SJSA1 (cell line): ENCODE results near the gene SEC24D. TPM values are rescaled to one million over a fixed set of nuclear protein-coding genes. Genes with fewer than 3 reads are reported as not detected.
"Not testable (repeated sequence)": the region's sequence is repeated elsewhere in the genome, so short reads cannot be mapped to it uniquely, and the experiment has no call there.

Experiments used
- DNase-seq, 2 experiments: peaks; one replicate each; pipeline ENCODE4 v3.0.0-alpha.2; 2015 to 2020; ENCODE audit warnings: low spot score in 2 of 2, low read depth in 1 of 2
- H3K27ac ChIP-seq: fragments of 250-450 bp; sonication (Bioruptor Pico); 2 replicates; pipeline ENCODE4 v1.5.1; 2020; ENCODE audit warnings: mild to moderate bottlenecking, moderate library complexity
- H3K27me3 ChIP-seq: fragments of 250-450 bp; sonication (Bioruptor Pico); replicated peaks from 2 replicates; pipeline ENCODE4 v1.5.1; 2020; ENCODE audit warnings: mild to moderate bottlenecking, moderate library complexity
- H3K36me3 ChIP-seq: fragments of 250-450 bp; sonication (Bioruptor Pico); 2 replicates; pipeline ENCODE4 v1.5.1; 2020; ENCODE audit warnings: mild to moderate bottlenecking
- H3K4me1 ChIP-seq: fragments of 250-450 bp; sonication (Bioruptor Pico); replicated peaks from 2 replicates; pipeline ENCODE4 v1.6.1; 2021; ENCODE audit warnings: mild to moderate bottlenecking
- H3K4me3 ChIP-seq: fragments of 250-450 bp; sonication (Bioruptor Pico); 2 replicates; pipeline ENCODE4 v1.5.1; 2020; ENCODE audit warnings: mild to moderate bottlenecking
- H3K9me3 ChIP-seq: fragments of 250-450 bp; sonication (Bioruptor Pico); replicated peaks from 2 replicates; pipeline ENCODE4 v1.5.1; 2020; ENCODE audit warnings: mild to moderate bottlenecking
- total RNA-seq: library from RNA; depleted of rRNA; stranded (reverse); fragments of >200 nt; shearing (Covaris generic); gene quantifications from 2 replicates; pipeline ENCODE4 v1.2.3, GENCODE V29; 2014; rRNA removed

Gene SEC24D, protein sequence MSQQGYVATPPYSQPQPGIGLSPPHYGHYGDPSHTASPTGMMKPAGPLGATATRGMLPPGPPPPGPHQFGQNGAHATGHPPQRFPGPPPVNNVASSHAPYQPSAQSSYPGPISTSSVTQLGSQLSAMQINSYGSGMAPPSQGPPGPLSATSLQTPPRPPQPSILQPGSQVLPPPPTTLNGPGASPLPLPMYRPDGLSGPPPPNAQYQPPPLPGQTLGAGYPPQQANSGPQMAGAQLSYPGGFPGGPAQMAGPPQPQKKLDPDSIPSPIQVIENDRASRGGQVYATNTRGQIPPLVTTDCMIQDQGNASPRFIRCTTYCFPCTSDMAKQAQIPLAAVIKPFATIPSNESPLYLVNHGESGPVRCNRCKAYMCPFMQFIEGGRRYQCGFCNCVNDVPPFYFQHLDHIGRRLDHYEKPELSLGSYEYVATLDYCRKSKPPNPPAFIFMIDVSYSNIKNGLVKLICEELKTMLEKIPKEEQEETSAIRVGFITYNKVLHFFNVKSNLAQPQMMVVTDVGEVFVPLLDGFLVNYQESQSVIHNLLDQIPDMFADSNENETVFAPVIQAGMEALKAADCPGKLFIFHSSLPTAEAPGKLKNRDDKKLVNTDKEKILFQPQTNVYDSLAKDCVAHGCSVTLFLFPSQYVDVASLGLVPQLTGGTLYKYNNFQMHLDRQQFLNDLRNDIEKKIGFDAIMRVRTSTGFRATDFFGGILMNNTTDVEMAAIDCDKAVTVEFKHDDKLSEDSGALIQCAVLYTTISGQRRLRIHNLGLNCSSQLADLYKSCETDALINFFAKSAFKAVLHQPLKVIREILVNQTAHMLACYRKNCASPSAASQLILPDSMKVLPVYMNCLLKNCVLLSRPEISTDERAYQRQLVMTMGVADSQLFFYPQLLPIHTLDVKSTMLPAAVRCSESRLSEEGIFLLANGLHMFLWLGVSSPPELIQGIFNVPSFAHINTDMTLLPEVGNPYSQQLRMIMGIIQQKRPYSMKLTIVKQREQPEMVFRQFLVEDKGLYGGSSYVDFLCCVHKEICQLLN
- 58.2 and 79.9 TPM in 2 replicates for total RNA-seq

DNA sequence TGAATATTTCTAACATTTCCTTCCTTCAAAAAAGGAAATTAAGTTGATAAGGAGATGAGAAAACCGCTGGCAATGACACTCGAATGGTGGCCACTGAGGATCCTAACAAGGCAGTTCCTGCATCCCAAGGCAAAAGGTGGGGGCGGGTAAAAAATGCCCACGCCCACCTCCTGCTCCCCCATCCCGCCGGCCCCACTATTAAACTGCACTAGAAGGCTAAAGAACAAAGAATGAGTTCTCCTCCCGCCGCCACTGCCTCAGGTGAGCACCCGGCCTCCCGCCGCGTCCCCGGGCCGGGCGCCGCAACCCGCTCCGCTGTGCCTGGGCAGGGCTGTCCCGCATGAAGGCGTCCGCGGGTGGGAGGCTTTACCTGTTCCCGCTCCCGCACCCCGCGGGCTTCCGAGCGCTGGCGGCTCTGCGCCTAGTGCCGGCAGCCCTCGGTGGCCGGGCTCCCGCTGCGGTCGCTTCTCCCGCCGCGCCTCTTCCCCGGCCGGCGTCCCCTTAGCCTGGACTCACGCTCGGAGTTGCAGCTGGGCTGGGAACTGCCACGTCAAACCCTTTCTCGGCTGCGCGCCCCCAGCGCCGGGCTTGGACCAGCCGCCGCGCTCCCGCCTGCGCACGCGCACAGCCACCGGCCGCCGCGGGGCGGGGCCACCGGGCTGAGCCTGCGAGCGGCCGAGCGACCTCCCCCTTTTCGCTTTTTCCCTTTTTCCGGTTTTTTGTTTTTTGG is at the start of gene SEC24D:
SEC24D (minus strand) TSS at position 556 of the 730 bp plus-strand sequence. CDS start 2,430 bp downstream, outside the sequence.
- Histone ChIP-seq H3K4me1 (peaks cover 15% of the 10 kb centered on the region), H3K36me3 (peaks cover 38% of the 10 kb centered on the region), H3K9me3 (no peaks in the 10 kb centered on the region), H3K4me3 (peak within 1 kb of the TSS; percentile 98), H3K27ac (peak within 1 kb of the TSS; percentile 85), H3K27me3 (no peaks in the 10 kb centered on the region)
- peak; percentile 81 to 91 for DNase-seq

DNA sequence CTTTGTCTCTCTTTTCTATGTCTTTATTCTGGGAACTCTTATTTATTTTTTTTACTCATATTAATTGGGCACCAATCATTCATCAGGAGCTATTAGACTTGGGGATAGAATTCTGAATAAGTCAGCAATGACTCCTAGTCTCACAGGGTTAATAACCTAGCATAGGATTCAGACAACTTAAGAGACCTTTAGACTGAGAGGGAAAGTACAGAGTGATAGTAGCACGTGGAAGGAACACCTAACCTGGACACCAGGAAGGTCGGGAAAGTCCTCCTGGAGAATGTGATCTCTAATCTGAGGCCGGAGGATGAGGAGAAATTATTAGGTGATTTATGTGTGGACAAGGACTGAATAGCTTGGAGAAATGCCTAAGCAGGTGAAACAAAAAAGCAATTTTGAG is 48.8 kb upstream of the SEC24D start:
- no peak overlapping the region for H3K4me3 ChIP-seq
- DNase-seq, result no peak
- H3K4me1 ChIP-seq, result peaks cover 10% of the 10 kb centered on the region; the same call in 1 of the 2 replicates
- H3K27ac ChIP-seq, result no peak overlapping the region
- no peaks in the 10 kb centered on the region for H3K36me3 ChIP-seq
- H3K9me3 ChIP-seq, result no peaks in the 10 kb centered on the region
- no peaks in the 10 kb centered on the region for H3K27me3 ChIP-seq

DNA sequence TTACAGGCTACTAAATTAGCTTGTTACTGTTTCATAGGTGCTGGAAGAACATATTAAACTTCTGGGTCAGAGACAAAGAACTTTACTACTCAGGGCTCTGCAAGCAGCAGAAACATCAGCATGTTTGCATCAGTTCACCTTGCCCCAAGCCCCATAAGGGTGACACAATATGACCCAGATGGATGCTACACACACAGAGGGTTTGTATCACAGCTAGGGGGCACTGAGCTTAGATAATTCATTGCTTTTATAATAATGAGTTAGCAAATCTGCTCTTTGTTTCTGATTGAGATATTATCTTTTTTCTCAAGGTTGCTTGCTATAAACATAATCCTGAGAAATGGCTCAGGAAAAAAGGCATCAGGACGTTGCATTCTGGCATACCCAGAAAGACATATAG is 47.9 kb upstream of the SEC24D start:
- no peak for DNase-seq
- Histone ChIP-seq H3K36me3 (no peaks in the 10 kb centered on the region), H3K4me1 (peaks cover 6% of the 10 kb centered on the region; the same call in 1 of the 2 replicates), H3K27ac (no peak overlapping the region), H3K9me3 (no peaks in the 10 kb centered on the region), H3K27me3 (no peaks in the 10 kb centered on the region), H3K4me3 (no peak overlapping the region)

DNA sequence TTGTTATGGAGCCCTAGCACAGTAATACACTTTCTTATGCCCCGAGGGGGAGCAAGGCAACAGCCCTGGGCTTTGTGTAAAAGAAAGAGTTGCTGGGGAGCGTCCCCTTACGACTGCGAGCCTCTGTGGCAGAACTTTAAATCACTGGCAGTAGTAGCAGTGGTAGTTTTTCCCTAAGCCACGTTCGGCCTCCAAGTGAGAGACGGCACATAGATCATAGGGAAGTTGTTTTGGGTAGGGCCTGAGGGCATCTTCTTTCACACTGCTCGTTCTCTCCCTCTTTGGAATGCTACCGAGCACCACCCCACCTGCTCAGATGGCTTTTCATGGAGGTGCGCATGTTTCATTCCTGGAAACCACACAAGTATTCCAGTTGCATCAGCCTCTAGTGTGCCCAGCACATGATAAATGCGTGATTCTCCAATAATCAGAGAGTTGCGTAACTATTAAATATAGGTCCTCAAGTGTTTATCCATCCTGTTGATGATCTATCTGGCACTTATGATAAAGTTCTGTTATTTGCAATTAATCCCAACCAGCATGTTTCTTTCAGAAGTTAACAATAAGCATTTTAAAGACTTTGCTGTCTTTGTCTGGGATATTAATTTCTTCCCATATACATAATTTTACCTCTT is 45.7 kb upstream of the SEC24D start:
- no peak overlapping the region for H3K27ac ChIP-seq
- no peaks in the 10 kb centered on the region for H3K4me1 ChIP-seq
- H3K36me3 ChIP-seq, result no peaks in the 10 kb centered on the region
- H3K27me3 ChIP-seq, result no peaks in the 10 kb centered on the region
- H3K9me3 ChIP-seq, result no peaks in the 10 kb centered on the region
- DNase-seq, result no peak
- no peak overlapping the region for H3K4me3 ChIP-seq

DNA sequence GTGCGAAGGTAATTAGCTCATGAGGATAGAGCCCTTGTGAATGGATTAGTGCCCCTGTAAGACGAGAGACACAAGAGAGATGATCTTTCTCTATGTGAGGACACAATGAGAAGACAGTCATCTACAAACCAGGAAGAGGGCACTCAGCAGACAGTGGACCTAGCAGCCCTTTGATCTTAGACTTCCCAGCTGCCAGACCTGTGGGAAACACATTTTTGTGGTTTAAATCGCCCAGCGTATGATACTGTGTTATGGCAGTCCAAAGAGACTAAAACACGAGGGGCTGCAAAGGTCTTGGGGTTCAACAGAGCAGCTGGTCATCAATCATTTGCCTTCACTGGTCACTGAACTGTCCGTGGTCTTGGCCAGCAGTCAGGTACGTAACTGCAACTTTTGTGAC is 43.5 kb upstream of the SEC24D start:
- H3K9me3 ChIP-seq, result no peaks in the 10 kb centered on the region
- DNase-seq, result no peak

DNA sequence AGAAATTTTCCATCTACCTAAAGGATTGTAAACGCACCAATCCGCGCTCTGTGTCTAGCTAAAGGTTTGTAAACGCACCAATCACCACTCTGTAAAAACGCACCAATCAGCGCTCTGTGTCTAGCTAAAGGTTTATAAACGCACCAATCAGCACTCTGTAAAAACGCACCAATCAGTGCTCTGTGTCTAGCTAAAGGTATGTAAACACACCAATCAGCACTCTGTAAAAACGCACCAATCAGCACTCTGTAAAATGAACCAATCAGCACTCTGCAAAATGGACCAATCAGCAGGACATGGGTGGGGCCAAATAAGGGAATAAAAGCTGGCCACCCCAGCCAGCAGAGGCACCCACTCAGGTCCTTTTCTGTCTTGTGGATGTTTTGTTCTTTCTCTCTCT is 42.6 kb upstream of the SEC24D start:
- not testable (repeated sequence) for H3K9me3 ChIP-seq, H3K27me3 ChIP-seq, H3K4me3 ChIP-seq, H3K36me3 ChIP-seq, H3K4me1 ChIP-seq, H3K27ac ChIP-seq, DNase-seq

More for the DNA sequence above, 43.5 kb upstream of the SEC24D start:
- Histone ChIP-seq H3K27me3 (no peaks in the 10 kb centered on the region), H3K27ac (no peak overlapping the region), H3K4me1 (no peaks in the 10 kb centered on the region), H3K4me3 (no peak overlapping the region), H3K36me3 (no peaks in the 10 kb centered on the region)

DNA sequence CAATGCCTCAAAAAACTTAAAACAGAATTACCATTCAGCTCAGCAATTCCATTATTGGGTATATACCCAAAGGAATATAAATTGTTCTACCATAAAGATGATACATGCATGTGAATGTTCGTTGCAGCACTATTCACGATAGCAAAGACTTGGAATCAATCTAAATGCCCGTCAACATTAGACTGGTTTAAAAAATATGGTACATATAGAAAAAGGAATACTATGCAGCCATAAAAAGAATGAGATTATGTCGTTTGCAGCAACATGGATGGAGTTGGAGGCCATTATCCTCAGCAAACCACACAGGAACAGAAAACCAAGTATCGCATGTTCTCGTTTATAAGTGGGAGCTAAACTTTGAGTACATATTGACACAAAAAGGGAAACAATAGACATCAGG is 41.9 kb upstream of the SEC24D start:
- no peak for DNase-seq
- no peaks in the 10 kb centered on the region for H3K9me3 ChIP-seq
- no peak overlapping the region for H3K27ac ChIP-seq
- no peaks in the 10 kb centered on the region for H3K27me3 ChIP-seq
- H3K4me1 ChIP-seq, result no peaks in the 10 kb centered on the region
- no peaks in the 10 kb centered on the region for H3K36me3 ChIP-seq
- H3K4me3 ChIP-seq, result no peak overlapping the region

DNA sequence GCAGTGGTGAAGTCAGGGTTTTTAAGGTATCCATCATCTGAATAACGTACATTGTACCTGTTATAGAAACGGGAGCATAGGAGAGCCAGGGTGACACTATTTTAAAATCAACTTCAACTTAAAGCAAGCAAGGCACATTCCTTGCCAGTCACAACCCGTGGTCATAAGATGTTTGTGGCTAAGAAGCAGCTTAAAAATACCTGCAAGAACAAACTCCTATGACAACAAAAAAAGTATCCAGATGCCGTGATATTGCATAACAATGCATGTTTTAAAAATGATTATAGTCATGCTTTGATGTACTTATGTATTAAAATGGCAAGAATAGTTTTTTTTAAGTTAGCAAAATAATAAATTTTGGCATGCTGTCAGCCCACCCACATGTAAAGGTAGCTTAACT is 36.3 kb upstream of the SEC24D start:
- no peak overlapping the region for H3K27ac ChIP-seq
- H3K9me3 ChIP-seq, result no peaks in the 10 kb centered on the region
- no peak overlapping the region for H3K4me3 ChIP-seq
- no peaks in the 10 kb centered on the region for H3K36me3 ChIP-seq
- DNase-seq, result no peak
- H3K4me1 ChIP-seq, result peaks cover 4% of the 10 kb centered on the region; the same call in 1 of the 2 replicates
- no peaks in the 10 kb centered on the region for H3K27me3 ChIP-seq

DNA sequence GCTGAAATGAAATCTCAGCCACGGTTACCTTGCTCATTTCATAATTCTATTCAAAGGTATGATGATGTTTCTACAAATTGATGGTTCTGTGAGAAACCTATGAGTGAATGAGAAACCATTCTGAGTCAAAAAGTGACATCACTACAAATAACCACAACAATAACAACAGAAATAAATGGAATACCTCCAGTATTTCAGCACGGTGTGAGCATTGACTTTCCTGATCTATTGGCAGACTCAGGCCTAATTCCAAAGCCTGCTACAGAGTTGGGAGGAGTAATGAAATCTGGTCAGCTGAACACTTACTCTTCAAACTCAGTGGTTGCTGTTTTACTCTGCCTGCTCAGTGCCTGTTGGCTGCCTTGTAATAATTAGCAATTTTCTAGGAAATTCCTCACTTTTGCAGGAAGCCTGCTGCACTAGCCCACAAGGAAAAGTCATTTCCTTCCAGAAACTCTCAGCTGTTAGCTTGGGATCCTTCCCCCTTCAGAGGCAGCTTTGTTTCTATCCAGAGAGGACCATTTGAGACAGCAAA is 33.9 kb upstream of the SEC24D start:
- Histone ChIP-seq H3K4me1 (peaks cover 4% of the 10 kb centered on the region; the same call in 1 of the 2 replicates), H3K36me3 (no peaks in the 10 kb centered on the region), H3K9me3 (no peaks in the 10 kb centered on the region), H3K27ac (no peak overlapping the region), H3K27me3 (no peaks in the 10 kb centered on the region), H3K4me3 (no peak overlapping the region)
- peak in 1 of 2 experiments; percentile 5 for DNase-seq

DNA sequence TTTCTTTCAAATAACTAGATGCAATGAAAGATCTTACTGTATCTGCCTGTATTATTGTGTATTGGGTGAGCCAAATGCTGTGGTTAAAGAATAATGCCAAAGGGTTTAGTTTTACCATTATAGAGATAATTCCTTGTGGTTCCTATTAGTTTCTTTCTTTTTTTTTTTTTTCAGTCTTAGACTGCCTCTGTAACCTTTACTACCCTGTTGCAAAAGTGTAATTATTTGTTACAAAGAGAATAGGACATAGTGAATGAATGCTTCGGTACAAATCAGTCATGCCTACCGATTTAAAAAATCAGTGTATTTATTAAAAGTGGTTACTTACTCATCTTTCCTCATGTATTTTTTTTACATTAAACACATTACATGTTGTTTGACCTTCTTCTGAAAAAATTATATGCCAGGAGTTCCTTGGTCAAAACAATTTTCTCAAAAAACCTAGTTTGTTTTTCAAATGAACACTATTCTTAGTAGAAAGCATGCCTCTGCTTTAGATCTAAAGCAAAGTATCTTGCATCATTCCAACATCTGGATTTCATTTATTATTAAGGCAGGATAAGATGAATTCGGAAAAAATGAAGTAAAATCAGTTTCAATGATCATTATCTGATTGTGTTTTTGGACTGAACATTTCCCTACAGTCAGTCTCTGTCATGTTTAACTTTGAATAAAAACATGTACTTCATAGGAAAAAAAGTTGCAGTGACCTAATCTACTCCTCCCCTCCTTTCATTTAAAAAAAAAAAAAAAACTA is 31.6 kb upstream of the SEC24D start:
- Histone ChIP-seq H3K27ac (no peak overlapping the region), H3K36me3 (no peaks in the 10 kb centered on the region), H3K4me1 (peaks cover 4% of the 10 kb centered on the region; the same call in 1 of the 2 replicates), H3K27me3 (no peaks in the 10 kb centered on the region), H3K9me3 (no peaks in the 10 kb centered on the region), H3K4me3 (no peak overlapping the region)
- DNase-seq, result no peak

DNA sequence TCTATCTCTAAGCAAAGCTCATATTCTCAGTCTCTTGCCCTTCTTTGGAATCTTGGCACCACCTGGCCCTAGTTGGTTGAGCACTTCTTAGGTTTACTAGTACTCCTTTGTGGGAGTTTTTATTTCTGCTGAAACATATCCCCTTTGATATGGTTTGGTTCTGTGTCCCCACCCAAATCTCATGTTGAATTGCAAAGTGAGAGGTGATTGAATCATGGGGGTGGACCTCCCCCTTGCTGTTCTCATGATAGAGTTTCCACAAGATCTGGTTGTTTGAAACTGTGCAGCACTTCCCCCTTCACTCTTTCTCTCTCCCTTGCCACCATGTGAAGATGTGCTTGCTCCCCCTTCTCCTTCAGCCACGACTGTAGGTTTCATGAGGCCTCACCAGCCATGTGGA is 30.5 kb upstream of the SEC24D start:
- Histone ChIP-seq H3K4me3 (no peak overlapping the region), H3K36me3 (no peaks in the 10 kb centered on the region), H3K27me3 (no peaks in the 10 kb centered on the region), H3K9me3 (no peaks in the 10 kb centered on the region), H3K4me1 (peaks cover 4% of the 10 kb centered on the region; the same call in 1 of the 2 replicates), H3K27ac (no peak overlapping the region)
- no peak for DNase-seq

DNA sequence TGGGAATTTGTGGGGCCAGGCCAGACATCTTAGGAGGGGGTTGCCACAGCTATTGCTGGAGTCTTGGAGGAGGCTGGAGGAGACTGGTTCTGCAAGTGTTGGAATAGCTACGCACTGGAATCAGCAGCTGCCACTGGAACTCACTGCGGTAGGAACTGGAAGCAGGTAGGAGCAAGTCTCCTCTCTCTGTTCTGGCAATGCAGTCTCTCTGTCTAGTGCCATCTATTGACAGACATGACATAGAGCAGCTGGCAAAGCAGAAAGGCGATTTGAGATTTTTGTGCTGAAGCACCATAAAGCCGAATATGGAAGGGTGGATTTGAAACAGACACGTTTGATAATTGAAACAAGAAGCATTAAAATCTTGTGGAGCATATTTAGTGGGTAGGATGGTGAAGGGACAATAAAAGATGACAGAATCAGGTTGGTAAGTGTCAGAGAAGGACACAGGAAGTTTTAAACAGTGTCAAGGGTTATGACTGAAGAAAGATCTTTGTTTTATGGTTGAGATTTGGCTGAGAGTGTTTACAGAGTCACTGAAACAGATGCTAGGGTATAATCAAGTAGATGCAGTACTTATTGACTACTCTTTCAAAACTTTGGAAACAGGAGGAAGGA is 29.3 kb upstream of the SEC24D start:
- Histone ChIP-seq H3K4me1 (peaks cover 4% of the 10 kb centered on the region; the same call in 1 of the 2 replicates), H3K27ac (no peak overlapping the region), H3K27me3 (no peaks in the 10 kb centered on the region), H3K4me3 (no peak overlapping the region), H3K9me3 (no peaks in the 10 kb centered on the region), H3K36me3 (no peaks in the 10 kb centered on the region)
- peak in 1 of 2 experiments; percentile 19 for DNase-seq
